ENCODE measurements around the gene EXOC6. TPM values are rescaled to one million over a fixed set of nuclear protein-coding genes. Genes with fewer than 3 reads are reported as not detected.

The EXOC6 gene
- total and polyA plus RNA-seq, 9 donors: 6.2 to 12.8 (median 9.7) TPM

GRCh38 chr10:93103953-93104352, 255.6 kb downstream of the EXOC6 start:
- 79 to 84% (median 81%) methylated on average over 1 of the region's 1 CpG for WGBS, 3 donors
- no peaks in the 10 kb centered on the region for H3K4me1 ChIP-seq (ENCODE audit: insufficient read depth)
- no peak overlapping the region for H3K27ac ChIP-seq
- H3K4me3 ChIP-seq: no peak overlapping the region
- DNase-seq: no peak
- TF ChIP-seq CTCF (IDR thresholded peaks at IDR 0.05) (no peak), POLR2A (IDR thresholded peaks at IDR 0.05) (no peak), EP300 (IDR thresholded peaks at IDR 0.05) (no peak)
- H3K36me3 ChIP-seq: no peaks in the 10 kb centered on the region
- H3K27me3 ChIP-seq: no peaks in the 10 kb centered on the region
- intact Hi-C loops (cut with DNase I): no loop called here
- H3K9me3 ChIP-seq: no peaks in the 10 kb centered on the region

GRCh38 chr10:93106631-93107072, 258.3 kb downstream of the EXOC6 start:
- Histone ChIP-seq H3K27ac (no peak overlapping the region), H3K9me3 (no peaks in the 10 kb centered on the region), H3K36me3 (no peaks in the 10 kb centered on the region), H3K27me3 (no peaks in the 10 kb centered on the region), H3K4me3 (no peak overlapping the region), H3K4me1 (ENCODE audit: insufficient read depth) (no peaks in the 10 kb centered on the region)
- TF ChIP-seq EP300 (IDR thresholded peaks at IDR 0.05): no peak
- intact Hi-C loops (cut with DNase I): no loop called here
- WGBS, 3 donors: 31 to 46% (median 44%) methylated on average over 2 of the region's 2 CpGs
- DNase-seq: no peak

Small RNAs within 50 kb of the gene (small RNA-seq; reads per million reads assigned to genes)
- not detected for gene AL392103.1

Other genes starting within 250 kb of the EXOC6 start
- gene HHEX, start 158.6 kb upstream of the EXOC6 start, total RNA-seq: 1 to 10 TPM; 2.1 to 5.2 (median 4.1) TPM
- 10 to 100 TPM in 1 of 2 donors, 1 to 10 TPM in 1; 6.7 to 14.6 TPM for gene HHEX, start 158.6 kb upstream of the EXOC6 start, polyA plus RNA-seq
- under 1 TPM in 4 of 7 donors, not detected in 3; 0.05 to 0.20 (median 0.08) TPM for gene CYP26C1, start 212.3 kb downstream of the EXOC6 start, total RNA-seq
- gene CYP26C1, start 212.3 kb downstream of the EXOC6 start, polyA plus RNA-seq: under 1 TPM in 1 of 2 donors, not detected in 1; 0.07 TPM
- under 1 TPM in 1 of 7 donors, not detected in 6; 0.22 TPM for gene CYP26A1, start 225.4 kb downstream of the EXOC6 start, total RNA-seq
- not detected for gene CYP26A1, start 225.4 kb downstream of the EXOC6 start, polyA plus RNA-seq